GM19025 (cell line): ENCODE measurements around the gene SEMA5A.

Source experiments
- ATAC-seq: cut with Tn5 transposase; IDR thresholded peaks from one replicate; pipeline ENCODE4 v1.9.1; 2021; ENCODE audit warnings: mild to moderate bottlenecking, low read depth, moderate library complexity; ENCODE audit not compliant: unreplicated experiment

SEMA5A gene

DNA sequence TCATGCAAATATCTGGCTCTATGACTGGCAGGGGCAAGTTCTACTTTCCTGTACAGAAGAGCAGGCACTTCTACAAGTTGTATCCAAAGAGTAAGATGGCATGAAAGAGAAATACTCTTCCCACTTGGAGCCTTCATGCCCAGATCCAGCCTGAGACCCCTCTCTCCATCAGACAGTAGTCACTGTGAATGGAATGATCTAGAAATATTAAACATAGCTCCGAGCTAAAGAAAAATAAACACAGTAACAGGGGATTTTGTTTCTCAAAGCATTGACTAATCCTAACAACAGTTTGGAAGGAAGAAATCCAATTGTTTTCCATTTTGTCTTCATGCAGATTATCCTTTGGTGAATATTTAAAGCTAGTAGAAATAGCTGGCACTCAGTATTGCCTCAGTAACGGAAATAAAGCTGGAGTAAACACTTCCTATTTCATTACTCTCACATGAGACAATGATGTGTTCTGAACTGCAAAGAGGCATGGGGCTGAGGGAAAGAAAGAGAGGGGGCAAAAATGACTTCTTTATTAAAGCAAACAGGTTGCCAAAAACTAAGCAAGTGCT lies 100.0 kb downstream of the SEMA5A start:
- ATAC-seq = no peak

DNA sequence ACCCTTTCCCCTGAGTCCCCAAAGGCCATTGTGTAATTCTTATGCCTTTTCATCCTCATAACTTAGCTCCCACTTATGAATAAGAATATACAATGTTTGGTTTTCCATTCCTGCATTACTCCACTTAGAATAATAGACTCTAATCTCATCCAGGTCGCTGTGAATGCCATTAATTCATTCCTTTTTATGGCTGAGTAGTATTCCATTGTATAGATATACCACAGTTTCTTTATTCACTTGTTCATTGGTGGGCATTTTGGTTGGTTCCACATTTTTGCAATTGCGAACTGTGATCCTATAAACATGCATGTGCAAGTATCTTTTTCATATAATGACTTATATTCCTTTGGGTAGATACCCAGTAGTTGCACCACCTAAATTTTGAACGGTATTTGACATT lies 101.5 kb downstream of the SEMA5A start:
- ATAC-seq = no peak

DNA sequence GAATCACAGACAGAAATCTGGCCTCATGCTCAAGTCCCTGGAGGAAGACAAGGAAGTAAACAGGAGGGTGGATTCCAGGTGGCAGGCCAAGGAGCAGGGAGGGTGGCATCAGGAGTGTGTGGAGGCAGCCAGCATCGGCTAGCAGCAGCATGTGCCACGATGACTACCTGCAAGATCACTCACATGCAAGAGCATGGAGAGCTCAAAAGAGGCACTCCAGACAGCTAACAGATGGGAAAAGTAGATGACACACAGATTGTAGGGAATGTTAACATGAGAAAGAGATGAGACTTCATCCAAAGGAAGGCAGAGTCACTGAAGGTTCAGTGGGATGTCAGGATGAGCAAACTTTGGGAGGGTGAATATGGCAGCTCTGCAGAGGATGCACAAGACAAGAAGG lies 104.3 kb downstream of the SEMA5A start:
- no peak for ATAC-seq

GRCh38 chr5:9440517-9440916 lies 105.4 kb downstream of the SEMA5A start:
- ATAC-seq = no peak

DNA sequence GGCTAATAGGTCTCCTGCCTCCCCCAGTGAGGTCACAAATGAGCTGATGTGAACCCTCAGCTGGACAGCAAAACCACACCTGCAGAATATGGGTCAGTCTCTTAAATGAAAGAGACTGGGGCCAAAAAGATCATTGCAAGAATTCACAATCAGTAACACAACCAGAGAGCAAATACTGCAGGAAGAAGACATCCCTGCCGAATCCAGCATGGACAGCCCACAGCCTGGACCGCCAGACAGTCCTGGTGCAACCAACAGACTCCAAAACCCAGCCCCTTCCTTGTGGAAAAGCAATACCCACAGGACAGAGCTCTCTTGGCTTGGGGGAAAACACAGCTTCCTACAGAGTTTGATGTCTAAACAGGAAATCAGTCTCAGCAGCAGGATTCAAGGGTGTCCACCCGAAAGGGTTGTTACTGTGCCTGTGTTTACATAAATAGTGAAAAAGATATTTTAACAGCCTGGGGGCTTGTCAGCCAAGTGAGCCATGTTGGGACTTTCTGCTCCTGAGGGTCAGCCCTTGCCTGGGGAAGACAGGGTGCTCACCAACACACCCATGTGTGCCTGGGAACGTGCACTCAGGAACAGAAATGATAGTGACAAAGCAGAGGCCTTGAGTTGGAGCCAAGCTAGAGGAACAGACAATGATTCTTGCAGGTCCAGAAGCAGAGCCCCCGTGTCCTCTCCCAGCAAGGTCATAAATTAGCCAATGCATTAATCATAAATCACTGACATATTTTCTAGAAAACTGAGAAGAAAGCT lies 106.2 kb downstream of the SEMA5A start:
- ATAC-seq = no peak

GRCh38 chr5:9438596-9439354 lies 107.1 kb downstream of the SEMA5A start:
- no peak for ATAC-seq

GRCh38 chr5:9437741-9438240 lies 108.1 kb downstream of the SEMA5A start:
- no peak for ATAC-seq

- no peak for ATAC-seq
Observed at GRCh38 chr5:9431496-9432258, 114.2 kb downstream of the SEMA5A start.

- ATAC-seq = no peak
Observed at GRCh38 chr5:9431151-9431495, 114.8 kb downstream of the SEMA5A start.

DNA sequence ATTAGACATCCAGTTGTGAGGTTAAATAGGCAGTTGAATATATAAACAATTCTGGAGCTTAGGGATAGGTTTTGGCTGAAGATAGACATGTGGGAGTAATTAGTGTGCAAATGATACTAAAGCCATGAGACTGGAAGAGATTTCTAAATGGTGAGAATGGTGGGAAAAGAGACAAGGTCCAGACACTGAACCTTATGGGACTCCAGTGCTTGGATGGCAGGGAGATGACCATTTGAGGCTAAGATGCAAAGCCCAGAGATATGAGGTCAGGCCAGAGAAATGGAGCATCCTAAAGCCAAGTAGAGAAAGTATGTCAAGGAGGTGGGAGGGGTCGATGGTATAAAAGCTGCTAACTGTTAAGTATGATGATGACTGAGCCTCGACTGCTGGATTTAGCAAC lies 115.6 kb downstream of the SEMA5A start:
- ATAC-seq = no peak

DNA sequence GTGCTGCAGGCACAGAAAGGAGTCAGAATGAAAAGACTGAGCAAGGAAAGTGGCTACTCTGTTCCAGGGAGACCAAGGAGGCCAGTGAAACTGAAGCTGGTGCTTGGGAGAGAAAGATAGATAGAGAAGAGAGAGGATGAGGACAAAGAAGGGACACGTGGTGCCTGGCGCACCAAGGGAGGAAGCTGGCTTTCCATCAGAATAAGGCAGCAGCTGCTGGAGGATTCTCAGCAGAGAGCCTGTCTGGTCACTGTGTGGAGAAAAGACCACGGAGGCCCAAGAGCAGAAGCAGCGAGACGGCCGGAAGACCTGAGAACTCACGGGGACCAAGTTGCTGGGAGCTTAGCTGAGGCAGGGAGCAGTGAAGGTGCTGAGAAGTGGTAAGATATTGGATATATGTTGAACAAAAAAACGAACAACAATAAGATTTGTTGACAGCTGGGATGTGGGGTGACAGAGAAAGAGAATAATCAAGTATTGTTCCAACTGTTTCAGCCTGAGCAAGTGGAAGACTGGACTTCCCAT lies 116.1 kb downstream of the SEMA5A start:
- ATAC-seq = no peak

GRCh38 chr5:9428272-9428671 lies 117.6 kb downstream of the SEMA5A start:
- peak; percentile 57 for ATAC-seq

DNA sequence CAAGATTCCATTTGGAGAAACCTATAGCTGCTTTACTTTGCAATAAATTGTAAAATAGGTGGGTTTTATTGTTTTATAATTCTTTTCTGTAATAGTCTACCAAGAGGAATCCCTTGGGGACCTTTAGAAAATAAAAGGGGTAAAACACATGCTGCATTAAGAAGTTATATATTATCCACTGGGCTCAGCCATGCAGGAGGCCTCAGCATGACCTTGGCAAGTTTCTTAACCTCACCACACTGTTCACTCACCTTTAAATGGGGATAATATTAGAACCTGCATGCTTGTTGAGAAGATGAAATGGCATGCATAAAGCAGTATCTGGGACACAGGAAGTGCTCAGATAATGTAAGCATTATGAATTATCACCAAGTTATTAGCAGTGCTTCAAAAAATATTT lies 120.2 kb downstream of the SEMA5A start:
- no peak for ATAC-seq

DNA sequence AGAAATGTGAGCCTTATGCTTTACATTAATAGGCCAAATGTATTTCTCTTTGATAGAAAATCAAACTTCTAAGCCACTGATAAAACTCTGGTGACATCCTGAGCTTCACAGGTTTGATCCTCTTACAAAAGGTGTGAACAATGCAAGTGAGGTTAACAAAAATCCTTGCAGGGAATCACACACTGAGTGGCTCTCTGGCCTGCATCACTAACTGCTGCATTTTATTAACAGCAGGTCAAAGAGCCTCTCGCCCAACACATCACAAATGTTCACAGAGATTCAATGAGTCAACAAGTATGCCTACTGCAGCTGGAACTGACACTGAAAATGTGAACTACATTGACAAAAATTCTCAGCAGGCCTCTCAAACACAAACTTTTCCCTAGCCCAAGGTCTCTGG lies 122.3 kb downstream of the SEMA5A start:
- no peak for ATAC-seq

GRCh38 chr5:9421884-9422283 lies 124.0 kb downstream of the SEMA5A start:
- ATAC-seq = no peak

DNA sequence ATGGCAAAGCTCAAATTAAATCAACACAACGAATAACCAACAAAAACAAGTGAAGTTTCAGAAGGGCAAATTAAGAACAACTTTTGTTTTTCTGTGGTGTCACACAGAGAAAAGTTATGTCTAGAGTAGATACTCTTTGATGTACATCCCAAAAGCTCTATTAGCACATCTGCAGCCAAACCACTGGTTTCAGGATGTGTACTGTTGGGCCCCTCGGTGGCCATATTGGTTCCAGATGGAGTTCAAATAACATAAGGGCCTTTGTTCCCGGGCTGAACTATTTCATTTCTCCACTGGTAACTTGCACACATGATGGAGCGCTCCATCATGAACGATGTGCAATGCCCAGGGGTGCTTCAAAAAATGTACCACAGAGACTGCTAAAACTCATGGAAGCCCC lies 126.1 kb downstream of the SEMA5A start:
- ATAC-seq = no peak

DNA sequence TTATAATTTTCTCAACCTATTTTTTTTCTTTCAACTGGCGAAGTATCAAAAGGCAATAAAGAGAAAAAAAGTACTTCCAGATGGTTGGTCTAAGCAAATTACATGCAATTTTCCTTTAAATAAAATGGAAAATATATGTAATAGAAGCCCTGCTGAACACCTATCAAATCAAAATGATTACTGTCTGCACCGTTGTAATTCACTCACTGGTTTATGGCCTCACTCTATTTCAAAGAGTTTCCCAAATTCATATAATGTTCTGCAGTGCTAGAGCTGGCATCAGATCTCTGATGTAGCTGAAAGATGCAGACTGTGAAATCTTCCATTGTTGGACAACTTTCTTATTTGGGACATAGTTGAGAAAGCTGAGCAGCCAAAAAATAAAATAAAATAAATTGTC lies 130.3 kb downstream of the SEMA5A start:
- ATAC-seq = no peak

- no peak for ATAC-seq
Observed at GRCh38 chr5:9415091-9415490, 130.8 kb downstream of the SEMA5A start.

GRCh38 chr5:9411142-9411541 lies 134.7 kb downstream of the SEMA5A start:
- no peak for ATAC-seq

GRCh38 chr5:9409413-9409960 lies 136.4 kb downstream of the SEMA5A start:
- peak; percentile 46 for ATAC-seq
